Coronary artery (tissue), 2 donors: ENCODE data around the gene DNASE2.

Experiments used
- DNase-seq: peaks from one replicate; pipeline ENCODE4 v3.0.0-alpha.2; 2017; ENCODE audit warnings: low spot score
- H3K27ac ChIP-seq, 2 donors: fragments of 200-600 bp; sonication (generic); one replicate each; pipeline ENCODE4 v1.5.1; 2016 to 2019
- H3K4me3 ChIP-seq: fragments of 200-600 bp; sonication (generic); 2 replicates; pipeline ENCODE4 v1.5.1; 2016; ENCODE audit warnings: mild to moderate bottlenecking, moderate library complexity
- TF ChIP-seq, protein P1 (sequence below): fragments of 200-600 bp; sonication (generic); IDR thresholded peaks from one replicate; pipeline ENCODE4 v1.5.1; 2019; ENCODE audit warnings: antibody characterized with exemption

DNASE2 gene

GRCh38 chr19:12834976-12835757 lies 46.1 kb downstream of the DNASE2 start:
- no peak overlapping the region for H3K27ac ChIP-seq
- TF ChIP-seq, protein P1, sequence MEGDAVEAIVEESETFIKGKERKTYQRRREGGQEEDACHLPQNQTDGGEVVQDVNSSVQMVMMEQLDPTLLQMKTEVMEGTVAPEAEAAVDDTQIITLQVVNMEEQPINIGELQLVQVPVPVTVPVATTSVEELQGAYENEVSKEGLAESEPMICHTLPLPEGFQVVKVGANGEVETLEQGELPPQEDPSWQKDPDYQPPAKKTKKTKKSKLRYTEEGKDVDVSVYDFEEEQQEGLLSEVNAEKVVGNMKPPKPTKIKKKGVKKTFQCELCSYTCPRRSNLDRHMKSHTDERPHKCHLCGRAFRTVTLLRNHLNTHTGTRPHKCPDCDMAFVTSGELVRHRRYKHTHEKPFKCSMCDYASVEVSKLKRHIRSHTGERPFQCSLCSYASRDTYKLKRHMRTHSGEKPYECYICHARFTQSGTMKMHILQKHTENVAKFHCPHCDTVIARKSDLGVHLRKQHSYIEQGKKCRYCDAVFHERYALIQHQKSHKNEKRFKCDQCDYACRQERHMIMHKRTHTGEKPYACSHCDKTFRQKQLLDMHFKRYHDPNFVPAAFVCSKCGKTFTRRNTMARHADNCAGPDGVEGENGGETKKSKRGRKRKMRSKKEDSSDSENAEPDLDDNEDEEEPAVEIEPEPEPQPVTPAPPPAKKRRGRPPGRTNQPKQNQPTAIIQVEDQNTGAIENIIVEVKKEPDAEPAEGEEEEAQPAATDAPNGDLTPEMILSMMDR, result no peak

DNA sequence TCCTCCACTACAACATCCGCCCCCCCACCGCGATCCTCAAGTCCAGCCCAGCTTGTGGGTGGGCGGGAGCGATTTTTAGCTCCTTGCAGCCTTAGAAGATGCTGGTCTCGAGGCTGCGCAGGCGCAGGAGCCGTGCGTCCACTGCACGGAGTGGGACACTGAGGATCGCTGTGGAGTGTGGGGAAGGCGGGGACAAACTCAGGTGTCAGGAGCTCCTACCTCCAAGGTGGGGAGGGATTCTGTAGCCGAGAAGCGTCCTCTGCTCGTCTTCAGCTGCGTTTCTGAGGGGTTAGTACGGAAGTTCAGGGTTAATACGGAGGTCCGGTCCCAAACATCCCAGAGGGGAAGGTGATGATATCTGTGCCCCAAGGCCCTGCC lies 46.7 kb downstream of the DNASE2 start, which contains the start of gene RTBDN:
Gene RTBDN, minus strand, starts transcription at position 14 of the 378 bp plus-strand sequence. CDS start 4,600 bp downstream, outside the sequence.
- Histone ChIP-seq H3K27ac (no peak within 1 kb of the TSS), H3K4me3 (peak within 1 kb of the TSS; percentile 65)
- TF ChIP-seq, protein P1, result no peak
- no peak for DNase-seq

More at GRCh38 chr19:12834976-12835757, 46.1 kb downstream of the DNASE2 start:
- no peak overlapping the region for H3K4me3 ChIP-seq
- DNase-seq, result no peak

- TF ChIP-seq, protein P1, result no peak
- Histone ChIP-seq H3K4me3 (peak overlapping the region; percentile 65), H3K27ac (no peak overlapping the region)
- DNase-seq, result no peak
Observed at GRCh38 chr19:12833738-12834565, 47.3 kb downstream of the DNASE2 start.

DNA sequence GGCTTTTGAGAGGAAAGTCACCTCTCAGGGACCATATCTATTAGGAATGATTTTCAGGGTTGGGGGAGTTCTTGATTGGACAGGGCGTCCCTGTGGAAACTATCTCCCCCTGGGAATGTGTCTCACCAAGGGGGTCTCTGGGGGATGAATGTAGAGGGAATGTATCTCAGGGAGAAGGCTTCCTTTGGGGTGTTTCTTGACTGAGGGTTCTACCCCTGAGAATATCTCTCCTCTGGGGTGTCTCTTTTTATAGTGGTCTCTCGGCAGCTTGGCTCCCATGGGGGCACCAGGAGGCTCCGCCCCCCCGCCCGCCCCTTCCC lies 47.9 kb downstream of the DNASE2 start:
- Histone ChIP-seq H3K4me3 (peak overlapping the region; percentile 65), H3K27ac (no peak overlapping the region)
- no peak for DNase-seq
- TF ChIP-seq, protein P1, result no peak

DNA sequence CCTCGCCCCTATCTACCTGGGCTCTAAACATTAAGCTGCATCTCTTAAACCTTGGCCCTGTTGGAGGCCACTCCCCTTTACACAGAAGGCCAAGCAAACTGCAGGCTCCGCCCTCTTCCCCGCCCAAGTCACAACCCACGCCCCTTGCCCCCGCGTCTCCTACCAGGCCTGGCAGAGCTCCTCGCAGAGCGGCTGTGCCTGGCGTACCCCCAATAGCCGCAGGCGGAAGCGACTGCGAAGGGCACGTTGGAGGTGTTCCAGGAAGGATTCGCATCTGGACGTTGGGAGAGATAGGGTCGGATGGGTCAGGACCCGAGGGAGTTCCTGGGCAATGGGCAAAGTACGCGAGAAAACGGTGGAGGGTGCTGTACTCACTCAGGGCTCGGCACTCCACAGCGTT lies 52.8 kb downstream of the DNASE2 start:
- TF ChIP-seq, protein P1, result no peak
- H3K27ac ChIP-seq, result no peak overlapping the region
- H3K4me3 ChIP-seq, result no peak overlapping the region
- DNase-seq, result no peak

DNA sequence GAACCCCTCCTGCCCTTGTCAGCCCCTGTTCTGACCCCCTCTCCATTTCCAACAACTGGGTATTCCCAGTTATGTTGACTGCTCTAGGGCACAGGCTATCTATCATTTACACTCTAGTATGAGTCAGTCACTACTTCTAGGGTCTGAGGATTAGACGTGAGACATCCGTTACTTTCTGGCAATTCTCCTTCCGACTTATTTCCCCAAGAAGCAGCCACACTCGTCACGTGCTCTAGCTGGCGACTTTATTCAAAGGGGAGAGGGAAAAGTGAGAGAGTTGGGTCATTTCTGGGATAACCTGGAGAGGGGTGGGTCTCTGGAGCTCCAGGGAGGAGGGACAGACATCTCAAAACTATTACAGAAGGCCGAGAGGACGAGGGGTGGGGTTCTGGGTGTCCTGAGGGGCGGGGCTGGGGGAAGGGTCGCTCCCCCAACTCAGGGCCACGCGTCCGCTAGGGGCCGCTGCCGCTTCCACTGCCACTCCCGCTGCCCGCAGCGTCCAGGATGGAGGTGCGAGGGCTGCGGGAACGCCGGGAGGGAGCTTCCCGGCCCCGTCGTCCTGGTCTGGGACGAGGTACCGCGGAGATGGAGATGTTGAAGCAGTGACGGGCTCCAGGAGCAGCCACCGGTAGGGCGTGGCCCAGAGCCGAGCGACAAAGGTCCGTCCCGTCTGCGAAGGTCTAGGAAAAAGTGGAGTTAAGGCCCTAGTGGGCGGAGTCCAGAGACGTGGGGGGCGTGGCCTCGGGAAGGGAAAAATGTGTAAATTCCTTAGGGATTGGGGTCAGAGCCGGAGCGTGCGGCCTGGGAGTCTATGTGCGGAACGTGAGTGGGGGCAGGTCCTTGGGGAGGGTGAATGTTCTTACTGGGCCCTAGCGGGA lies 55.8 kb downstream of the DNASE2 start:
- no peak for DNase-seq

More for the DNA sequence above, 55.8 kb downstream of the DNASE2 start:
- Histone ChIP-seq H3K27ac (no peak overlapping the region), H3K4me3 (no peak overlapping the region)
- TF ChIP-seq, protein P1, result no peak
